H1 (cell line): ENCODE results near the gene SIMC1. TPM values are rescaled to one million over a fixed set of nuclear protein-coding genes. Genes with fewer than 3 reads are reported as not detected.
"Not testable (repeated sequence)": the region's sequence is repeated elsewhere in the genome, so short reads cannot be mapped to it uniquely, and the experiment has no call there.

Experiments used
- CTCF ChIA-PET: fragments of 300-600 bp; sonication (Branson Sonifier 250); formaldehyde crosslinking; loops from one replicate; lab custom pipeline; 2021; ENCODE audit not compliant: partially characterized antibody; lab: Charles Lee
- POLR2A ChIA-PET: fragments of 300-600 bp; sonication (Branson Sonifier 250); formaldehyde crosslinking; loops from one replicate; lab custom pipeline; 2021; ENCODE audit warnings: inconsistent platforms; ENCODE audit not compliant: partially characterized antibody; lab: Charles Lee
- DNase-seq, 2 experiments: peaks; one replicate each; pipeline versions ENCODE4 v3.0.0 to v3.0.0-alpha.2; 2010 to 2022; ENCODE audit warnings: low spot score in 2 of 2, low read depth in 1 of 2, mixed read lengths in 1 of 2
- FAIRE-seq: peaks from 2 replicates; lab custom pipeline; 2011; peaks lifted over from hg19 to GRCh38; lab: Jason Lieb, UNC
- H2AFZ ChIP-seq: 2 replicates; pipeline ENCODE4 v1.8.1; 2012; ENCODE audit warnings: low read length, inconsistent platforms
- H2AK5ac ChIP-seq: 2 replicates; pipeline ENCODE4 v1.6.1; 2013; ENCODE audit warnings: low read depth, low read length
- H2BK120ac ChIP-seq: replicated peaks from 2 replicates; pipeline ENCODE3; 2013; ENCODE audit warnings: low read depth, low read length, inconsistent platforms
- H2BK12ac ChIP-seq: 2 replicates; pipeline ENCODE4 v1.6.1; 2013; ENCODE audit warnings: low read depth, low read length
- H2BK15ac ChIP-seq: 2 replicates; pipeline ENCODE4 v1.6.1; 2013; ENCODE audit warnings: low read length
- H2BK20ac ChIP-seq: 2 replicates; pipeline ENCODE4 v1.6.1; 2013; ENCODE audit warnings: low read length
- H2BK5ac ChIP-seq: 2 replicates; pipeline ENCODE4 v1.6.1; 2013; ENCODE audit warnings: low read depth, low read length
- H3K14ac ChIP-seq: 2 replicates; pipeline ENCODE4 v1.6.1; 2013; ENCODE audit warnings: inconsistent platforms; ENCODE audit not compliant: insufficient read length
- H3K18ac ChIP-seq: 2 replicates; pipeline ENCODE4 v1.6.1; 2013; ENCODE audit warnings: low read length; ENCODE audit errors: extremely low read depth
- H3K23ac ChIP-seq: 2 replicates; pipeline ENCODE4 v1.6.1; 2013; ENCODE audit warnings: inconsistent platforms; ENCODE audit not compliant: insufficient read length
- H3K23me2 ChIP-seq: 2 replicates; pipeline ENCODE4 v1.6.1; 2013; ENCODE audit warnings: low read depth, low read length
- H3K27ac ChIP-seq: 2 replicates; pipeline ENCODE4 v1.6.1; 2011; ENCODE audit warnings: low read depth, low read length, inconsistent platforms
- H3K27me3 ChIP-seq, 4 experiments: replicated peaks in 1 of 4; 1 replicate in 1 of 4; 2 replicates in 3 of 4; pipeline versions ENCODE4 v1.6.1 to v1.8.1; 2011 to 2013; ENCODE audit warnings: low read length in 3 of 4, mild to moderate bottlenecking in 3 of 4, inconsistent platforms in 2 of 4, mixed read lengths in 2 of 4, moderate library complexity in 1 of 4; ENCODE audit not compliant: control insufficient read depth in 3 of 4, insufficient read depth in 3 of 4; ENCODE audit errors: extremely low read depth in 1 of 4
- H3K36me3 ChIP-seq, 4 experiments: 2 replicates each; pipeline versions ENCODE4 v1.6.1 to v1.8.1; 2011 to 2013; ENCODE audit warnings: mild to moderate bottlenecking in 4 of 4, low read length in 3 of 4, moderate library complexity in 2 of 4, control low read depth in 1 of 4, inconsistent platforms in 1 of 4; ENCODE audit not compliant: insufficient read depth in 4 of 4, control insufficient read depth in 2 of 4
- H3K4ac ChIP-seq: replicated peaks from 2 replicates; pipeline ENCODE3; 2013; ENCODE audit warnings: low read length, low read depth, mixed read lengths, inconsistent platforms; ENCODE audit not compliant: insufficient read length
- H3K4me1 ChIP-seq, 4 experiments: replicated peaks in 1 of 4; 1 replicate in 1 of 4; 2 replicates in 3 of 4; pipeline versions ENCODE4 v1.6.1 to v1.8.1; 2011 to 2013; ENCODE audit warnings: low read length in 3 of 4, inconsistent platforms in 2 of 4, mixed read lengths in 1 of 4; ENCODE audit not compliant: insufficient read depth in 4 of 4, control insufficient read depth in 3 of 4
- H3K4me2 ChIP-seq, 2 experiments: 2 replicates each; pipeline versions ENCODE4 v1.6.1 to v1.8.1; 2011 to 2013; ENCODE audit warnings: low read depth in 2 of 2, low read length in 2 of 2, control low read depth in 1 of 2, inconsistent platforms in 1 of 2, mild to moderate bottlenecking in 1 of 2; ENCODE audit not compliant: insufficient read depth in 1 of 2
- H3K4me3 ChIP-seq, 4 experiments: fragments of 200-600, 300-600 bp in 1 of 4; sonication (generic), shearing (Covaris generic), sonication (Bioruptor Twin) in 1 of 4; 2 replicates each; pipeline versions ENCODE4 v1.5.1 to v1.8.1; 2011 to 2016; ENCODE audit warnings: low read length in 4 of 4, low read depth in 3 of 4, control low read depth in 2 of 4, inconsistent platforms in 2 of 4, mild to moderate bottlenecking in 2 of 4, mixed read lengths in 1 of 4, moderate library complexity in 1 of 4; ENCODE audit not compliant: insufficient read depth in 2 of 4; ENCODE audit errors: extremely low read depth in 1 of 4
- H3K56ac ChIP-seq: replicated peaks from 2 replicates; pipeline ENCODE3; 2013; ENCODE audit warnings: low read depth, mild to moderate bottlenecking, mixed read lengths, low read length, inconsistent platforms; ENCODE audit not compliant: insufficient read length
- H3K79me1 ChIP-seq: 2 replicates; pipeline ENCODE4 v1.6.1; 2013; ENCODE audit warnings: low read depth, low read length, control low read depth
- H3K79me2 ChIP-seq, 2 experiments: 2 replicates each; pipeline versions ENCODE4 v1.6.1 to v1.8.1; 2012 to 2013; ENCODE audit warnings: low read length in 2 of 2, mild to moderate bottlenecking in 2 of 2, inconsistent platforms in 1 of 2; ENCODE audit not compliant: insufficient read depth in 2 of 2, control insufficient read depth in 1 of 2
- H3K9ac ChIP-seq, 4 experiments: replicated peaks in 1 of 4; 1 replicate in 1 of 4; 2 replicates in 3 of 4; pipeline versions ENCODE4 v1.6.1 to v1.8.1; 2011 to 2013; ENCODE audit warnings: low read depth in 3 of 4, low read length in 3 of 4, control low read depth in 2 of 4, mild to moderate bottlenecking in 2 of 4, moderate library complexity in 2 of 4, inconsistent platforms in 1 of 4; ENCODE audit errors: extremely low read depth in 1 of 4
- H3K9me3 ChIP-seq, 2 experiments: 2 replicates each; pipeline versions ENCODE4 v1.6.1 to v1.8.1; 2012 to 2013; ENCODE audit warnings: mild to moderate bottlenecking in 2 of 2, moderate library complexity in 2 of 2, control low read depth in 1 of 2, inconsistent platforms in 1 of 2, low read depth in 1 of 2, low read length in 1 of 2, mixed read lengths in 1 of 2; ENCODE audit not compliant: insufficient read depth in 2 of 2
- H4K20me1 ChIP-seq, 2 experiments: replicated peaks in 1 of 2; 2 replicates each; pipeline versions ENCODE3 to v1.8.1; 2011 to 2013; ENCODE audit warnings: inconsistent platforms in 2 of 2, low read length in 2 of 2, mild to moderate bottlenecking in 1 of 2; ENCODE audit not compliant: insufficient read depth in 2 of 2, control insufficient read depth in 1 of 2
- H4K5ac ChIP-seq: 2 replicates; pipeline ENCODE4 v1.6.1; 2013; ENCODE audit warnings: low read length, low read depth, mixed read lengths, inconsistent platforms; ENCODE audit not compliant: insufficient read length
- H4K8ac ChIP-seq: 2 replicates; pipeline ENCODE4 v1.8.0; 2013; ENCODE audit warnings: mild to moderate bottlenecking, moderate library complexity, low read length, inconsistent platforms; ENCODE audit not compliant: insufficient read depth; ENCODE audit errors: extremely low read depth
- H4K91ac ChIP-seq: replicated peaks from 2 replicates; pipeline ENCODE3; 2013; ENCODE audit warnings: low read length, mixed read lengths, inconsistent platforms; ENCODE audit not compliant: insufficient read length
- WGBS, 2 experiments: shearing (Covaris generic) in 1 of 2; methylation state at CpG; one replicate each; pipeline versions ENCODE4 v1.1.6 to v1.1.7; 2013 to 2015; ENCODE audit warnings: low lambda C conversion rate in 2 of 2, mixed read lengths in 2 of 2, inconsistent platforms in 1 of 2, low coverage in 1 of 2, missing lambda C conversion rate in 1 of 2; ENCODE audit not compliant: insufficient replicate concordance in 2 of 2, insufficient coverage in 1 of 2, insufficient read length in 1 of 2; ENCODE audit errors: extremely low coverage in 1 of 2, missing lambda C conversion rate in 1 of 2; 5-methylcytosine and 5-hydroxymethylcytosine counted together
- polyA plus RNA-seq, 7 experiments: library from polyadenylated mRNA; depleted of rRNA in 3 of 7; stranded (reverse) in 5 of 7; unstranded in 2 of 7; fragments of >200 nt in 5 of 7; fragments of 200-250 nt in 2 of 7; gene quantifications; 1 replicate in 5 of 7; 2 replicates in 1 of 7; 4 replicates in 1 of 7; pipeline versions ENCODE4 v1.2.1 to v1.2.3, GENCODE V29; 2011 to 2013; ENCODE audit warnings: missing spikeins in 2 of 7, mixed read lengths in 2 of 7
- total RNA-seq: library from RNA; stranded (reverse); fragmentation: NEBNext Ultra II Directional; extraction: Animal tissue kit (Norgen Biotek cat#: 25700); gene quantifications from 2 replicates; pipeline ENCODE4 v1.2.1, GENCODE V29; 2021

The SIMC1 gene
- total and polyA plus RNA-seq, 2 of the 8 experiments (the other 6 are each of a cell fraction or from before 2014, with no cell fraction given) = 12.3 to 21.2 TPM

DNA sequence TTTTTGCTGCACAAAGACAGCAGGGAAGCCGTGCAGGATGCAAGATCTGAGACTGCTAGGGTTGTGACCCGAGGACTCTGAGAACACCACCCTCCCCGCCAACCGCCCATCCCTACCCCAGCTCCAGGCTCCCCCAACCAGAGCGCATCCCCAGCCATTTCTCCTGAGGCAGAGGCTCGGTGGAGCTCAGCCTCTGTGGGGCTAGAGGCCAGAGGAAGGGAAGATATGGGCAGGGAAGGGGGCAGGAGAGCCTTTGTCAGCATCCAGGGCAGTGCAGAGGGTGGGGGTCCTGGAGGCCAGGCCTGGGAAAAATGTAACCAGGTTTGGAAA lies 43.2 kb upstream of the SIMC1 start:
- FAIRE-seq, H2BK15ac ChIP-seq, H2BK12ac ChIP-seq, H3K18ac ChIP-seq, H2BK120ac ChIP-seq, H4K91ac ChIP-seq, H2AK5ac ChIP-seq, H3K79me1 ChIP-seq, H3K4me1 ChIP-seq, H3K27ac ChIP-seq, H3K9me3 ChIP-seq, H3K23ac ChIP-seq, H2BK20ac ChIP-seq, H3K36me3 ChIP-seq, H3K23me2 ChIP-seq, H3K14ac ChIP-seq, H4K8ac ChIP-seq, H3K56ac ChIP-seq, CTCF ChIA-PET, H3K4me3 ChIP-seq, H2BK5ac ChIP-seq, H3K4ac ChIP-seq, H4K20me1 ChIP-seq, H3K9ac ChIP-seq, H4K5ac ChIP-seq, H3K79me2 ChIP-seq, POLR2A ChIA-PET, H2AFZ ChIP-seq: not testable (repeated sequence)
- DNase-seq = peak in 1 of 2 experiments; percentile 55
- Histone ChIP-seq H3K4me2 (peak overlapping the region; percentile 31 to 53; a peak in 3 of 4 replicates), H3K27me3 (peaks cover 4 to 49% (median 20%) of the 10 kb centered on the region in 4 experiments)
- WGBS, 2 experiments = 12% methylated on average over 5 of the region's 6 CpGs; no CpG with 5 or more reads in 1 of the 2 experiments

GRCh38 chr5:176195487-176196207 lies 42.6 kb upstream of the SIMC1 start:
- FAIRE-seq = not testable (repeated sequence)

More at GRCh38 chr5:176195487-176196207, 42.6 kb upstream of the SIMC1 start:
- POLR2A ChIA-PET, H4K5ac ChIP-seq, H3K9ac ChIP-seq, H4K20me1 ChIP-seq, H3K14ac ChIP-seq, H3K4me3 ChIP-seq, H2BK20ac ChIP-seq, H4K8ac ChIP-seq, H2AK5ac ChIP-seq, H3K4me2 ChIP-seq, H2BK12ac ChIP-seq, H3K79me2 ChIP-seq, H3K4me1 ChIP-seq, DNase-seq, H3K9me3 ChIP-seq, H3K56ac ChIP-seq, H3K36me3 ChIP-seq, H3K4ac ChIP-seq, H3K27ac ChIP-seq, H4K91ac ChIP-seq, H3K23ac ChIP-seq, H3K79me1 ChIP-seq, H3K23me2 ChIP-seq, CTCF ChIA-PET, H3K18ac ChIP-seq, H2BK15ac ChIP-seq, H2BK5ac ChIP-seq, H2AFZ ChIP-seq, H2BK120ac ChIP-seq: not testable (repeated sequence)
- 73% methylated on average over 7 of the region's 8 CpGs; no CpG with 5 or more reads in 1 of the 2 experiments for WGBS, 2 experiments
- peaks cover 4 to 49% (median 20%) of the 10 kb centered on the region in 4 experiments for H3K27me3 ChIP-seq
